MG63 (cell line): Measurements from ENCODE around the gene ANKRD35. TPM values are rescaled to one million over a fixed set of nuclear protein-coding genes. Genes with fewer than 3 reads are reported as not detected.
A peak's percentile ranks its signal among the peaks of the same experiment; 100 is the strongest.
"Not testable (repeated sequence)": the region's sequence is repeated elsewhere in the genome, so short reads cannot be mapped to it uniquely, and the experiment has no call there.

Source experiments
- DNase-seq: peaks from one replicate; pipeline ENCODE4 v3.0.0-alpha.2; 2020
- H3K27me3 ChIP-seq: fragments of 250-450 bp; sonication (Bioruptor Pico); 2 replicates; pipeline ENCODE4 v1.5.1; 2020; ENCODE audit warnings: mild to moderate bottlenecking, moderate library complexity
- H3K36me3 ChIP-seq: fragments of 250-450 bp; sonication (Bioruptor Pico); 2 replicates; pipeline ENCODE4 v1.5.1; 2020; ENCODE audit warnings: mild to moderate bottlenecking, moderate library complexity
- H3K4me3 ChIP-seq: fragments of 250-450 bp; sonication (Bioruptor Pico); 2 replicates; pipeline ENCODE4 v1.5.1; 2020; ENCODE audit warnings: mild to moderate bottlenecking, moderate library complexity
- H3K9me3 ChIP-seq: fragments of 250-450 bp; sonication (Bioruptor Pico); 2 replicates; pipeline ENCODE4 v1.5.1; 2020; ENCODE audit warnings: mild to moderate bottlenecking, moderate library complexity
- total RNA-seq: library from RNA; depleted of rRNA; stranded (reverse); fragments of >200 nt; shearing (Covaris generic); gene quantifications from 2 replicates; pipeline ENCODE4 v1.2.3, GENCODE V29; 2014; ENCODE audit warnings: low replicate concordance; rRNA removed

ANKRD35 gene, protein sequence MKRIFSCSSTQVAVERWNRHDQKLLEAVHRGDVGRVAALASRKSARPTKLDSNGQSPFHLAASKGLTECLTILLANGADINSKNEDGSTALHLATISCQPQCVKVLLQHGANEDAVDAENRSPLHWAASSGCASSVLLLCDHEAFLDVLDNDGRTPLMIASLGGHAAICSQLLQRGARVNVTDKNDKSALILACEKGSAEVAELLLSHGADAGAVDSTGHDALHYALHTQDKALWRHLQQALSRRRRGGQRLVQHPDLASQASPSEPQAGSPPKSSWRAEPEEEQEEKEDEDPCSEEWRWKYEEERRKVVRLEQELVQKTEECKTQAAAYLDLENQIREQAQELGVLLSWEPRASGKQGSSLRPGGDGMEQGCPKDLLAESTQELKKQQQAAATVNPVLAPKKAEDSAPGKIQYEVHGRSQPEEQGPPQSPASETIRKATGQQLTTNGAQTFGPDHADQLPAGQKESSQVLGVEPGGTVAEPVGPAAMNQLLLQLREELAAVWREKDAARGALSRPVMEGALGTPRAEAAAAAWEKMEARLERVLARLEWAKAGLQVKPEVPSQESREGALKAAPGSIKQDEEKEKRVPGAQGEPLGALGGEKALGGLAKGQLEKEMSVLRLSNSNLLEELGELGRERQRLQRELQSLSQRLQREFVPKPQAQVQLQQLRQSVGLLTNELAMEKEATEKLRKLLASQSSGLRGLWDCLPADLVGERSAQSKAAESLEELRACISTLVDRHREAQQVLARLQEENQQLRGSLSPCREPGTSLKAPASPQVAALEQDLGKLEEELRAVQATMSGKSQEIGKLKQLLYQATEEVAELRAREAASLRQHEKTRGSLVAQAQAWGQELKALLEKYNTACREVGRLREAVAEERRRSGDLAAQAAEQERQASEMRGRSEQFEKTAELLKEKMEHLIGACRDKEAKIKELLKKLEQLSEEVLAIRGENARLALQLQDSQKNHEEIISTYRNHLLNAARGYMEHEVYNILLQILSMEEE
- total RNA-seq = not detected in 2 replicates

DNA sequence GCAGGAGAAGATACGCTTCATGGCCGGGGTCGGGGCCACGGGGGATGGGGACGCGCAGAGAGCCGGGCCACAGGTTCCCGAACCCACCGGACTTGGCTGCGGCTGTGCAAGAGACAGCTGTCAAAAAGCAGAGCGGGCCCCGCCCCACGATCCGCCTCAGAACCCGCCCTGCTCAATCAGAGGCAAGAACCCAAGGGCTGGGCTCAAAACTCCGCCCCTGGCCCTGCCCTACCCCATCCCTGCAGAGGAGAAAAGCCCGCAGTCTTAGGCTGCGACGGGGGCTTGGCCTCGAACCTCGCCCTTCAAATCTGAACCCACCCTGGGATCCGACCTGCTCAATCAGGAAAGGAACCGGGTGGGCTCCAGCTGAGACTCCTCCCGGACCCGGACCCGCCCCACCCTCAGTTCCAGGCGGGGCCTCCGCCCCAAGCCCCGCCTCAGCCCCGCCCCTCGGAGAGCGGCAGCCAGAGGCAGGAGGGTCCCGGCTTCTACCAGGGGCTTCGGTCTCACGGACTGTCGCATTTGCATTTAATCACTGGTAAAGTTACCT is at the start of gene ANKRD35:
Gene ANKRD35 (minus strand): TSS at position 129 of the 550 bp plus-strand sequence. CDS start 108 bp downstream, at position 21.
- Histone ChIP-seq H3K27me3 (peaks cover 2% of the 10 kb centered on the region), H3K9me3 (no peaks in the 10 kb centered on the region), H3K36me3 (no peaks in the 10 kb centered on the region), H3K4me3 (peak within 1 kb of the TSS; percentile 62)
- DNase-seq = peak; percentile 86

DNA sequence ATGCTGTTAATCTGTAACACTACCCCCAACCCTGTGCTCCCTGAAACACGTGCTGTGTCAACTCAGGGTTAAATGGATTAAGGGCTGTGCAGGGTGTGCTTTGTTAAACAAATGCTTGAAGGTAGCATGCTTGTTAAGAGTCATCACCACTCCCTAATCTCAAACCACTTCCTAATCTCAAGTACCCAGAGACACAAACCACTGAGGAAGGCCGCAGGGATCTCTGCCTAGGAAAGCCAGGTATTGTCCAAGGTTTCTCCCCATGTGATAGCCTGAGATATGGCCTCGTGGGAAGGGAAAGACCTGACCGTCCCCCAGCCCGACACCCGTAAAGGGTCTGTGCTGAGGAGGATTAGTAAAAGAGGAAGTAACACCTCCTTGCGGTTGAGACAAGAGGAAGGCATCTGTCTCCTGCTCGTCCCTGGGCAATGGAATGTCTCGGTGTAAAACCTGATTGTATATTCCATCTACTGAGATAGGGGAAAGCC is 46.9 kb upstream of the ANKRD35 start:
- H3K4me3 ChIP-seq, DNase-seq, H3K9me3 ChIP-seq, H3K27me3 ChIP-seq: not testable (repeated sequence)
- peaks cover 21% of the 10 kb centered on the region for H3K36me3 ChIP-seq

DNA sequence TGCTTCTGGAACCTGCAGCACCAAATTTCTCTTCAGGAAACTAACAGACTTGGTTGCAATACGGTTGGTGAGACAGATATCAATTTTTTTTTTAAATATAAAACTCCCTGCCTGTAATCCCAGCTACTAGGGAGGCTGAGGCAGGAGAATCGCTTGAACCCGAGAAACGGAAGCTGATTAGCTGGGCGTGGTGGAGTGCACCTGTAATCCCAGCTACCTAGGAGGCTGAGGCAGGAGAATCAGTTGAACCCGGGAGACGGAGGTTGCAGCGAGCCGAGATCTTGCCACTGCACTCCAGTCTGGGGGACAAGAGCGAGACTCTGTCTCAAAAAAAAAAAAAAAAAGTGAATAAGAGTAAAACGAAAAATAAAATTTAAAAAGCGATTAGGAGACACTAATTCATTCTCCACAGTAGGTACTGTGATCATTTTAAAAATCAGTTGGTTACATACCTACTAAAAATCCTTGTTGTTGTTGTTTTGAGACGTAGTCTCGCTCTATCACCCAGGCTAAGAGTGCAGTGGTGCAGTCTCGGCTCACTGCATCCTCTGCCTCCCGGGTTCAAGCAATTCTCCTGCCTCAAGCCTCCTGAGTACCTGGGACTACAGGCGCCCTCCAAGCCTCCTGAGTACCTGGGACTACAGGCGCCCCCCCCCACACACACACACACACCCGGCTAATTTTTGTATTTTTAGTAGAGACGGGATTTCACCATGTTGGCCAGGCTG is 42.4 kb upstream of the ANKRD35 start:
- DNase-seq = no peak
- Histone ChIP-seq H3K4me3 (peak overlapping the region; percentile 73), H3K9me3 (no peaks in the 10 kb centered on the region), H3K36me3 (peaks cover 23% of the 10 kb centered on the region), H3K27me3 (no peaks in the 10 kb centered on the region)

DNA sequence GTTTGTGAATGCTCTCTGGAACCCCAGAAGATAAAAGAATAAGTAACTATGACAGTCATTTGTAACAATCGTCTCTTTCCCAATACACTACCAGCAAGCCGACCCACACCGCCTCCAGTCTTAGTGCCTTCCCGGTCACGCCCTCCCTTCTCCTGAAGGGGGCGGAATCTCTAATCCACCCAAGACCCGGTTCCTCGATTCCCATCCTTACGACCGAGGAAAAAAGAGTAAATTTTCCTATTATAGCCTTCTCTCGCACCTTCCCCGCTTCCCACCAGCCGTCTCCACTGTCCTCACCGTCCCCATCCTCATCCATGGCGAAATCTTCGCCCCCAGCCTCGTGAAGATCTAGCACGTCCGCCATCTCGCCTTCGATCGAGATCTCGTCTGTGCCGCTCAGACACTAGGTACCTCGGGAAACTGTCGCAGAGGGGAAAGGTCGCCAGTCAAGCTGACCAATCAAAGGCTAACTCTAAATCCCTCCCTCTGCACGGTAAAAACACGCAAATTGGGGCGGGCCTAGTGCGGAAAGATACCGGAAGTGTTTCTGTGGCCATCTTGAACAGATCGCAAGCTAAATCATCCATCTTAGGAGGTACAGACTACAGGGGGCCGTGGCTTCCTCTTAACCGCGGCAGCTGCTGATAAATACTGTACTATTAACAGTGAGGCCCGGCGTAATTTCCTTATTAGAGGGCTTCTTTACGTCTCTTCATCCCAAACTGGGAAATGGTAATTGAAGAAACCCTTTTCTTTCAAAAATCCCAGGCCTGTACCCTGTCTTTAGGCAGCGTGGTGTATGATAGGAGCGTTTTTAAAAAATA is 41.6 kb upstream of the ANKRD35 start, which contains the start of gene RBM8A:
Gene RBM8A (minus strand): TSS at position 422 of the 824 bp plus-strand sequence. CDS start 58 bp downstream, at position 364.
- no peaks in the 10 kb centered on the region for H3K27me3 ChIP-seq

DNA sequence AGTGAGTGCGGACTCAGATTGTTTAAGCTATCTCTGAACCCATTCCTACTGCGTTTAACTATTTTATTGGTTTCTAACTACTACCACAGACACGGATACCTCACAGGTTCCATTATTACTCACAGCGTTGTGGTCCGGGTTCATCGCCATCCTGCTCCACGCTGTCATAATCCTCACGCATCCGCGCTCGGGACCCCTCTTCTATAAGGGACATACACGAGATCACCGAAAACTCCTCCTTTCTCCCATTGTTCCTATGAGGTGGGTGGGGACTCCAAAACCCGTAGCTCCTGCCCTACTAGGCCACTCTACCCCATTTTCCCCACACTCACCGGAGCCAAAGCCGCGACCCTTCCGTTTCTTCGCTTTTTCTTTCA is 41.0 kb upstream of the ANKRD35 start:
- Histone ChIP-seq H3K27me3 (no peaks in the 10 kb centered on the region), H3K4me3 (peak overlapping the region; percentile 73), H3K36me3 (peaks cover 28% of the 10 kb centered on the region), H3K9me3 (no peaks in the 10 kb centered on the region)
- no peak for DNase-seq

More for the DNA sequence above, 41.6 kb upstream of the ANKRD35 start, which contains the start of gene RBM8A:
- DNase-seq = peak; percentile 95
- Histone ChIP-seq H3K36me3 (peaks cover 27% of the 10 kb centered on the region), H3K9me3 (no peaks in the 10 kb centered on the region), H3K4me3 (peak within 1 kb of the TSS; percentile 73)

DNA sequence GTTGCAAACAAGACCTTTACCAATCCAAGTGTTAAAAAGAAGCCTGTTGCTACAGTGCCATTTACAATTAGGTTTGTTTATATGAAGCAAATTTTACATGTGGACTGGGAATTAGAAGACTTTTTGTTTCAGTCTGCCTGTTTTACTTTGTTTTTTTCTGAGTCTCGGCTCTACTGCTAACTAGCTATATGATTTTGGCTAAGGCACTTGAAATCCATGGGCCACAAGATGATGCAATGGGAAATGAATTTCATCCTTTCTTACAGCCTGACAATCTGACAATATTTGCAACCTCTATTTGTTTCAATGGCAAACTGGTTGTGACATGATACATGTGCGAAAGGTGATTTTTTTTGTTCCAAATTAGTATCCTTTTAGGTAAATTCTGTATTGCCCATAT is 36.6 kb upstream of the ANKRD35 start:
- H3K9me3 ChIP-seq = no peaks in the 10 kb centered on the region
- H3K27me3 ChIP-seq = no peaks in the 10 kb centered on the region
- H3K36me3 ChIP-seq = peaks cover 29% of the 10 kb centered on the region
- DNase-seq = no peak
- no peak overlapping the region for H3K4me3 ChIP-seq

DNA sequence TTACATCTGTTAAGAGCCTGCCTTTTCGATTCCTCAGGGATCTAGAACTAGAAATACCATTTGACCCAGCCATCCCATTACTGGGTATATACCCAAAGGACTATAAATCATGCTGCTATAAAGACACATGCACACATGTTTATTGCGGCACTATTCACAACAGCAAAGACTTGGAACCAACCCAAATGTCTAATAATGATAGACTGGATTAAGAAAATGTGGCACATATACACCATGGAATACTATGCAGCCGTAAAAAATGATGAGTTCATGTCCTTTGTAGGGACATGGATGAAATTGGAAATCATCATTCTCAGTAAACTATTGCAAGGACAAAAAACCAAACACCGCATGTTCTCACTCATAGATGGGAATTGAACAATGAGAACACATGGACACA is 34.6 kb upstream of the ANKRD35 start:
- H3K36me3 ChIP-seq = peaks cover 28% of the 10 kb centered on the region
- H3K9me3 ChIP-seq, DNase-seq, H3K4me3 ChIP-seq, H3K27me3 ChIP-seq: not testable (repeated sequence)

DNA sequence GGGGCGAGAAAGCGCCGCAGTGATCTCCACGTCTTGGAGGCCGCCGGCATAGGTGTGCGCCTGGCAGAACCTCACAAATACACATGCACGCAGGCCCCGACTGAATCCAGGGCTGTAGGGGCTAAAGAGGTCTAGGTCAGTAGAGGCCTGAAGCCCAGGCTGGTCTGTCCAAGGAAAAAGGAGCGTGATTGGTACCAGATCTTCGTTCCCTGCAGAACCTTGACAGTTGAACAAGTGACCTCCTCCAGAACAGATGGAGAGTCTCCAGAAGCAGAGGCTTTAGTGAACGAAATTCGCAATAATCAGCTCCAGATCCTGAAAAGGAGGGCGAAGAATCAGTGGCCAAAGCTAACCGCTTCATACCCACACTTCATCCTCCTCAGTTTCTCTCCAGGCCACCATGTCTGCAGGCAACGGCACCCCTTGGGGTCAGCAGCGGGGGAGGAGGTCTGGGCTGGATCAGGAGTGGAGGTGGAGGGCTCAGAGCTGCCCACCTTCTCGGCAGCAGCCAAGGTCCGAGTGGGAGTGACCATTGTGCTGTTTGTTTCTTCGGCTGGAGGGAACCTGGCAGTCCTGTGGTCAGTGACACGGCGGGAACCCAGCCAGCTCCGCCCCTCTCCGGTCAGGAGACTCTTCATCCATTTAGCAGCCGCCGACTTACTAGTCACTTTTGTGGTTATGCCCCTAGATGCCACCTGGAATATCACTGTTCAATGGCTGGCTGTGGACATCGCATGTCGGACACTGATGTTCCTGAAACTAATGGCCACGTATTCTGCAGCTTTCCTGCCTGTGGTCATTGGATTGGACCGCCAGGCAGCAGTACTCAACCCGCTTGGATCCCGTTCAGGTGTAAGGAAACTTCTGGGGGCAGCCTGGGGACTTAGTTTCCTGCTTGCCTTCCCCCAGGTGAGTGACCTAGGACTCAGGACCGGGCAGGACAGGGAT is 33.6 kb upstream of the ANKRD35 start:
- Histone ChIP-seq H3K36me3 (peaks cover 35% of the 10 kb centered on the region), H3K4me3 (peak overlapping the region; percentile 98), H3K27me3 (no peaks in the 10 kb centered on the region), H3K9me3 (no peaks in the 10 kb centered on the region)
- DNase-seq = peak; percentile 74

DNA sequence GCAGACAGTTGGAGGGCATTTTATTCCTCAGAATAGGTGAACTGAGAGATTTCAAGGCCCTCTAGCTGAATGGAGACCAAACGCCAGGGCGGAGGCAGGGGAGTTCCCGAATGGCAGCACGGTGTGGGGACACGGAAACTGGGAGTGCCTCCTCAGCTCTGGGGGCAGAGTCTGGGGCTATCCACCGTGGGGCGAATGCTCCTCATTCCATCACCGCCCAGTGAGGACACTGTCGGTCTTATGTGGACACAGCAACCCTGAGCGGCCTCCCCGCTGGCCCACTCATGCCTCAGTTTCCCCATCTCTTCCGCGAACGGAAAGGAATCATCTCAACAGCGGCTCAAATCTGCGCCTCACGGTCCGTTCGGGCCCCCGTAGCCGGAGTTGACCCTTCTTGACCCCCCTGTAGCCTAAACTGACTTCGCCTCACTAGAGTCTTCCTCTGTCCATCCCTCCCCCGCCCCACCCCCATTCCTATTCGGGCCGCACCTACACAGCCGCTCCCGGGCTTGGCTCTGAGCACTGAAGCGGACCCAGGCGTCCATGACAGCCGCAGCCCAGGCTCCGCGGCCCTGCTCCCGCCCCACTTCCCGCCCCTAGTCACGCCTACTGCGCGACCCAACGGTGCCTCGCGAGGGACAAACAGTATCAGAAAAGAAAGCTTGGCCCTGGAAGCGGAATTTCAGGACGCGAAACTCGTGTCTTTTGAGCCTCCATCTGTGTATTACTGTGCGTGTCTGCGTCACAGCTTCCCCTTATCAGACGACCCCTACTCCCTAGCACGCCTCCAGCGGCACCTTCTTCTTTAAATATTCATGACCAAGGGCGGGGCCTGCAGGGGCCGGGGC is 32.7 kb upstream of the ANKRD35 start, which contains the start of gene PEX11B:
Gene PEX11B (minus strand): TSS at position 574 of the 848 bp plus-strand sequence. CDS start 29 bp downstream, at position 545.
- Histone ChIP-seq H3K9me3 (no peaks in the 10 kb centered on the region), H3K27me3 (no peaks in the 10 kb centered on the region), H3K36me3 (peaks cover 41% of the 10 kb centered on the region), H3K4me3 (peak within 1 kb of the TSS; percentile 98)
- peak; percentile 90 for DNase-seq

DNA sequence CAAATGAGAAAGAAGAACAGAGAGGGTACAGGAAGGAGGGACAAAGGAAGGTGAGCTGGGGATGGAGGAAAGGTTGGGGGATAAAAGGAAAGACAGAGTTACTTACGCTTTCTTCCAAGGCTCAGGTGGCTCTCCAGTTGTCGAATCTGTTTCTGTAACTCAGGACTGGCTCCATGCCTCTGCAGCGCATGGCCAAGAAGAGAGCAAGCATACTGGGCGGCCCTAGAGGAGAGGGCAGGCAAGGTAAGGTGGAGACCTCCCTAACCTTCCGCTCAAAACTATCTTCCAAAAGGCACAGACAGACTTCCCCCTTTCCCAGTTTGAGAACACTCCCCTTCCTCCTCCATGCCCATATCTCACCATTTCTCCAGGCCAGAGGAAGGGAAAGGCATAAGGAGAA is 31.9 kb upstream of the ANKRD35 start:
- H3K27me3 ChIP-seq = no peaks in the 10 kb centered on the region
- no peaks in the 10 kb centered on the region for H3K9me3 ChIP-seq
- H3K36me3 ChIP-seq = peaks cover 39% of the 10 kb centered on the region
- DNase-seq = no peak
- peak overlapping the region; percentile 98 for H3K4me3 ChIP-seq

DNA sequence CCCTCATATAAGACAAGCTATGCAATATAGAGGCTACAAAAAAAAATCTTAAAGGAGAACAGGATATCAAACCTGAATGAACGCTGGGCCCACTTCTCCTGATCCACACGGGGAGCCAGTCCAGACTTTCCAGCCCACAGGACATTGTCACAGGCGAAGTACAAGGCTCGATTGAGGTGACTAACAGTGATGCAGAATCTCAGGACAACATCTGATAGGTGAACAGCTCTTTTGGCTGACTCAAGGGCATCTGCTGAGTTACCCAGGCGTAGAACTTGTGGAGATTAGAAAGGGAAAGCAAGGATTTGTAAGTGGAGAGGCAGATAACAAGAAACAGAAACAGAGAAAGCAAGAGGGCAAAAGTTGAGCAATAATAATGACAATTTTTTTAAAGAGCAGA is 31.1 kb upstream of the ANKRD35 start:
- Histone ChIP-seq H3K27me3 (no peaks in the 10 kb centered on the region), H3K9me3 (no peaks in the 10 kb centered on the region), H3K4me3 (no peak overlapping the region), H3K36me3 (peaks cover 37% of the 10 kb centered on the region)
- no peak for DNase-seq

DNA sequence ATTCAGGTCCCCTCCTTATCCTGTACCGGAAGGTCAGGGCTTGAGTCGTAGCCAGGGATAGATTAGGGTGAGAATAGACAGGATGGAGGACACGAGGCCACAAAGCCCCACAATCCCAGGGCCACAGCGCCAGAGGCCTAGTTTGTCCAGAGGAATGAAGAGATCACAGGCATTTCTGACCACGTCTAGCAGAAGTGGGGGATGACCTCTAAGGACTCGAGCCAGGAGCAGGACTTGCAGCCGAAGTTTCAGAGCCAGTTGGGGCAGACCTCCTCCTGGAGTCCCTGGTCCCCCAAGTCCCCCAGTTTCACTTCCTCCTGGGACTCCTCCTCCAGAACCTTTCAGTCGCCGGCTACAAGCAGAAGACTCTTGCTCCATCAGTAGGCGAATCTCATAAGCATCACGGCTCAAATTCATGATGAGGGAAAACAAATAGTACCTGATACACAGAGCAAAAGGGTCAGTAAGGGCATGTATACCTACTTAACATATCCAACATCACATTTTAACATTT is 26.5 kb upstream of the ANKRD35 start:
- Histone ChIP-seq H3K27me3 (no peaks in the 10 kb centered on the region), H3K4me3 (no peak overlapping the region), H3K9me3 (no peaks in the 10 kb centered on the region), H3K36me3 (peaks cover 42% of the 10 kb centered on the region)
- no peak for DNase-seq

DNA sequence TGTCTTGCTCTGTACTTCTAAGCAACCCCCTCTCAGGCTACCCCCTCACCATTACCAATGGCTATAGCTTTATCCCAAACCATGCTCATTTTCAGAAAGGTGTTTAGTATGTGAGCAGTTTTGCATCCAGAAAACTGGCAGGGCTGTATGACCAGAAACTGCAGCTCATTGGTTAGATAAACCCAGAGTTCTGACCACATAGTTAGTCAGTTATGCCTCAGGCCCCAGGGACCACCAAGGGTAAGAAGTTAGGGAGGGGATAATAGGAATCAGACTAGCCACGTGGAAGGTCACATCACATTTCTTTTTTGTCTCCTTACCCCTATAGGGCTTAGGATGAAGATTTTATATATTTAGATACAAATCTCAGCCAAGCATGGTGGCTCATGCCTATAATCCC is 23.0 kb upstream of the ANKRD35 start:
- H3K4me3 ChIP-seq = no peak overlapping the region
- no peaks in the 10 kb centered on the region for H3K9me3 ChIP-seq
- no peak for DNase-seq
- no peaks in the 10 kb centered on the region for H3K27me3 ChIP-seq
- H3K36me3 ChIP-seq = peaks cover 19% of the 10 kb centered on the region
